Ishikawa (cell line): Measurements from ENCODE around the gene CCDC177.

ENCODE experiments used
- EP300 ChIP-seq: IDR thresholded peaks from 2 replicates; pipeline ENCODE4 v1.6.1; 2012; ENCODE audit warnings: borderline replicate concordance
- FOXM1 ChIP-seq: IDR thresholded peaks from 2 replicates; pipeline ENCODE4 v1.6.1; 2012; ENCODE audit warnings: low read depth, borderline replicate concordance
- MAX ChIP-seq: IDR thresholded peaks from 2 replicates; pipeline ENCODE4 v1.6.1; 2012
- RAD21 ChIP-seq: IDR thresholded peaks from 2 replicates; pipeline ENCODE4 v1.6.1; 2012; ENCODE audit warnings: low read depth
- REST ChIP-seq: IDR thresholded peaks from 2 replicates; pipeline ENCODE4 v1.6.1; 2012; ENCODE audit warnings: low read depth, mild to moderate bottlenecking
- TCF12 ChIP-seq: IDR thresholded peaks from 2 replicates; pipeline ENCODE4 v1.6.1; 2012; ENCODE audit warnings: low read depth
- TEAD4 ChIP-seq: IDR thresholded peaks from 2 replicates; pipeline ENCODE4 v1.6.1; 2012
- YY1 ChIP-seq: IDR thresholded peaks from 2 replicates; pipeline ENCODE4 v1.6.1; 2012; ENCODE audit warnings: low read depth

- TF ChIP-seq EP300 = no peak
- no peak for TF ChIP-seq FOXM1
- no peak for TF ChIP-seq TCF12
- TF ChIP-seq MAX = no peak
- no peak for TF ChIP-seq RAD21
- TF ChIP-seq TEAD4 = no peak
- TF ChIP-seq REST = no peak
- TF ChIP-seq YY1 = no peak
Measured at GRCh38 chr14:69551511-69551910, 23.2 kb downstream of the CCDC177 start.
